SU-DHL-6 (cell line): Measurements from ENCODE around the gene CNGA3.

Experiments used
- CTCF ChIP-seq: fragments of 200-600 bp; sonication (generic); IDR thresholded peaks from one replicate; pipeline ENCODE4 v1.5.1; 2017; ENCODE audit warnings: antibody characterized with exemption, mild to moderate bottlenecking, low read length, moderate library complexity; ENCODE audit not compliant: insufficient read depth, poor library complexity, severe bottlenecking
- EZH2phosphoT487 ChIP-seq: fragments of 200-600 bp; sonication (generic), shearing (Covaris generic); conservative IDR thresholded peaks from 2 replicates; pipeline ENCODE4 v1.6.1; 2018; ENCODE audit warnings: mild to moderate bottlenecking, antibody characterized with exemption, low read length, moderate library complexity, mixed read lengths

- TF ChIP-seq CTCF (no peak), EZH2phosphoT487 (no peak)
Observed at GRCh38 chr2:98357849-98358248, 11.6 kb downstream of the CNGA3 start.
